GM23338 (cell line): ENCODE results near the gene UMODL1. TPM values are rescaled to one million over a fixed set of nuclear protein-coding genes. Genes with fewer than 3 reads are reported as not detected.

Source experiments
- ATAC-seq: fragments of 200-7000 bp; cut with Tn5 transposase; 3 replicates; pipeline ENCODE4 v1.9.1; 2020
- DNase-seq: peaks from one replicate; pipeline ENCODE4 v3.0.0-alpha.2; 2015; ENCODE audit warnings: low spot score
- H2AFZ ChIP-seq: fragments of 200-600 bp; sonication (generic); 2 replicates; pipeline ENCODE4 v1.8.0; 2016; ENCODE audit warnings: antibody characterized with exemption, mild to moderate bottlenecking, moderate library complexity
- H3F3A ChIP-seq: fragments of 200-600 bp; sonication (generic); replicated peaks from 2 replicates; pipeline ENCODE4 v1.8.0; 2017; ENCODE audit warnings: antibody characterized with exemption, mixed run types, low read depth
- H3K27ac ChIP-seq: fragments of 200-600 bp; sonication (generic); 2 replicates; pipeline ENCODE4 v1.6.1; 2016; ENCODE audit warnings: low read depth
- H3K27me3 ChIP-seq: fragments of 200-600 bp; sonication (generic); 2 replicates; pipeline ENCODE4 v1.8.0; 2016; ENCODE audit warnings: mild to moderate bottlenecking, mixed run types, moderate library complexity; ENCODE audit not compliant: insufficient read depth
- H3K36me3 ChIP-seq: fragments of 200-600 bp; sonication (generic); 2 replicates; pipeline ENCODE4 v1.8.0; 2016; ENCODE audit warnings: mild to moderate bottlenecking; ENCODE audit not compliant: insufficient read depth
- H3K4me1 ChIP-seq: fragments of 200-600 bp; sonication (generic); 2 replicates; pipeline ENCODE4 v1.8.0; 2016; ENCODE audit warnings: mild to moderate bottlenecking, moderate library complexity; ENCODE audit not compliant: insufficient read depth
- H3K4me2 ChIP-seq: fragments of 200-600 bp; sonication (generic); 2 replicates; pipeline ENCODE4 v1.7.1; 2017; ENCODE audit warnings: mixed run types
- H3K4me3 ChIP-seq: fragments of 200-600 bp; sonication (generic); 2 replicates; pipeline ENCODE4 v1.6.1; 2016; ENCODE audit warnings: mixed run types
- H3K79me2 ChIP-seq: fragments of 200-600 bp; sonication (generic); replicated peaks from 2 replicates; pipeline ENCODE4 v1.8.0; 2017; ENCODE audit warnings: mild to moderate bottlenecking; ENCODE audit not compliant: insufficient read depth
- H3K9me2 ChIP-seq: fragments of 200-600 bp; sonication (generic); 2 replicates; pipeline ENCODE4 v1.8.0; 2017; ENCODE audit not compliant: insufficient read depth
- H4K20me1 ChIP-seq: fragments of 200-600 bp; sonication (generic); replicated peaks from 2 replicates; pipeline ENCODE4 v1.8.0; 2017; ENCODE audit warnings: mild to moderate bottlenecking; ENCODE audit not compliant: insufficient read depth
- H3K27ac Mint-ChIP-seq: 2 replicates; pipeline ENCODE4 v1.8.0; 2020; ENCODE audit warnings: inconsistent platforms, mild to moderate bottlenecking, moderate library complexity, mixed read lengths
- H3K27me3 Mint-ChIP-seq: 3 replicates; pipeline ENCODE4 v1.8.0; 2022; ENCODE audit warnings: low read depth, mild to moderate bottlenecking, moderate library complexity, mixed read lengths, inconsistent platforms; ENCODE audit not compliant: insufficient read depth, poor library complexity
- H3K36me3 Mint-ChIP-seq: 3 replicates; pipeline ENCODE4 v1.8.0; 2021; ENCODE audit warnings: low read depth, mild to moderate bottlenecking, inconsistent platforms, moderate library complexity, mixed read lengths
- H3K4me1 Mint-ChIP-seq: 3 replicates; pipeline ENCODE4 v1.8.0; 2020; ENCODE audit warnings: mild to moderate bottlenecking, inconsistent platforms, mixed read lengths
- H3K4me3 Mint-ChIP-seq: 3 replicates; pipeline ENCODE4 v1.8.0; 2021; ENCODE audit warnings: moderate library complexity, mild to moderate bottlenecking, inconsistent platforms, mixed read lengths
- H3K9me3 Mint-ChIP-seq: 3 replicates; pipeline ENCODE4 v1.8.0; 2020; ENCODE audit warnings: moderate library complexity, mild to moderate bottlenecking, inconsistent platforms, mixed read lengths
- ZNF331 ChIP-seq: fragments of 250-450 bp; sonication (Bioruptor Pico); IDR thresholded peaks from 2 replicates; pipeline ENCODE4 v1.5.0; 2020; ENCODE audit warnings: low read depth, mild to moderate bottlenecking, moderate library complexity
- ZNF462 ChIP-seq: fragments of 250-450 bp; sonication (Bioruptor Pico); IDR thresholded peaks from 2 replicates; pipeline ENCODE4 v1.5.0; 2020; ENCODE audit warnings: mild to moderate bottlenecking, moderate library complexity
- polyA plus RNA-seq: library from polyadenylated mRNA; unstranded; fragments of >200 nt; fragmentation: Nextera tagmentation; extraction: Ambion mirVana; gene quantifications from 2 replicates; pipeline ENCODE4 v1.2.1, GENCODE V29; 2016
- total RNA-seq: library from RNA; depleted of rRNA; stranded (reverse); fragments of >200 nt; shearing (Covaris generic); gene quantifications from 2 replicates; pipeline ENCODE4 v1.2.3, GENCODE V29; 2014
- TF ChIP-seq, protein P1 (sequence below), 2 experiments: fragments of 200-600 bp in 1 of 2; sonication (generic) in 1 of 2; conservative IDR thresholded peaks; 2 replicates each; pipeline versions ENCODE4 v1.5.1 to v1.6.1; 2016 to 2017; ENCODE audit warnings: antibody characterized with exemption in 2 of 2, low read depth in 2 of 2, mild to moderate bottlenecking in 2 of 2, moderate library complexity in 1 of 2
- TF ChIP-seq, protein P2 (sequence below): IDR thresholded peaks from one replicate; pipeline ENCODE4 v1.6.1; 2018; ENCODE audit warnings: antibody characterized with exemption; ENCODE audit not compliant: unreplicated experiment

The UMODL1 gene
- total and polyA plus RNA-seq, 2 experiments from 2014 or later: not detected

DNA sequence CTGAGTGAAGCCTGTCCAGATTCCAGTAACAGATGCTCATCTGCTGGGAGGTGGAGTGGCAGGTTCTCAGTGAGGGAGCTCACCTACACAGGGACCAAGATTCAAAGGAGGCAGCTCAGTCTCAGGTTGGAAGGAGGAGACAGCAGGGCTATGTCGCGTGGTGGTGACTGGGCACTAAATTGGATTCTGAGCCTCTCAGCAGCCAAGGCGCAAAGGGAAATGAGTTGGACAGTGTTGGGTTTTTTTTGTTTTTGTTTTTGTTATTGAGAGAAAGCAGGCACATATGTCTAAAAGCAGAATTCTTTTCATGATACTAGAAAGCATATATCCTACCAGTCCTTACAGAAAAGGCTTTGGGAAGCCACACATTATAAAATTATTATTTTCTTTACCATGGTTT, 26.2 kb downstream of the UMODL1 start (continued):
- no peak for TF ChIP-seq ZNF462

DNA sequence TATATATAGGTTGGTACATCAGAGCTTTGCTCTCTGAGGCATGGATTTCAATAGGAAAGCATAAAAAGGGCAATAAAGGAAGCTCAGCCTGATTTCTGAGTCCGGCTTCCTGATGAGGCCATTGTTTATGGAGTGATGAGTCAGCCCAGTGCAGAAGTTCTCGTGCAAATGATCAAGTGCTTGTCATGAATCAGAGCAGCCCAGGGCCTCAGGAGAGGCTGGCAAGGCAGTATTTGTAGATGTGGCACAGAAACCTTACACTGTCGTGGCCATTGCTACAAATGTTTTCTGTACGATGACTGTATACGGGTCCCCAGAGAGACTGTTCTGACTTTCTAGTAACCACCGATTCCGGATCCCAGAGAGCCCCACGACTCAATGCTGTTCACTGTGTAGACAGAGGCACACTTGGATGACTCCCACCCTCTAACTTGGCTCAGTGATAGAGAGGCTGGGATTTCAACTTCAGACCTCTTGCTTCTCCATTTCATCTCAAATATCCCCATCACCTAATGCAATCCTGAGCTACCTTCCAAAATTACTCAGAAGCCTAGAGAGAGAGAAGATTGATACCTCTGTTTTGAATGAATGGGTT, 26.8 kb downstream of the UMODL1 start:
- Histone ChIP-seq H3F3A (no peaks in the 10 kb centered on the region), H3K27ac (no peak overlapping the region), H2AFZ (no peak overlapping the region), H3K4me3 (no peak overlapping the region), H3K4me2 (no peak overlapping the region), H3K27me3 (no peaks in the 10 kb centered on the region), H3K9me2 (no peaks in the 10 kb centered on the region), H3K4me1 (no peaks in the 10 kb centered on the region), H3K36me3 (no peaks in the 10 kb centered on the region), H3K79me2 (no peaks in the 10 kb centered on the region), H4K20me1 (no peaks in the 10 kb centered on the region)
- ATAC-seq (no peak), DNase-seq (no peak)
- Mint-ChIP-seq H3K27me3 (peaks cover 9% of the 10 kb centered on the region), H3K4me3 (no peak overlapping the region), H3K4me1 (no peaks in the 10 kb centered on the region), H3K9me3 (peaks cover 16% of the 10 kb centered on the region), H3K36me3 (peaks cover 11% of the 10 kb centered on the region; the same call in 2 of the 3 replicates), H3K27ac (no peak overlapping the region)
- TF ChIP-seq, protein P1, sequence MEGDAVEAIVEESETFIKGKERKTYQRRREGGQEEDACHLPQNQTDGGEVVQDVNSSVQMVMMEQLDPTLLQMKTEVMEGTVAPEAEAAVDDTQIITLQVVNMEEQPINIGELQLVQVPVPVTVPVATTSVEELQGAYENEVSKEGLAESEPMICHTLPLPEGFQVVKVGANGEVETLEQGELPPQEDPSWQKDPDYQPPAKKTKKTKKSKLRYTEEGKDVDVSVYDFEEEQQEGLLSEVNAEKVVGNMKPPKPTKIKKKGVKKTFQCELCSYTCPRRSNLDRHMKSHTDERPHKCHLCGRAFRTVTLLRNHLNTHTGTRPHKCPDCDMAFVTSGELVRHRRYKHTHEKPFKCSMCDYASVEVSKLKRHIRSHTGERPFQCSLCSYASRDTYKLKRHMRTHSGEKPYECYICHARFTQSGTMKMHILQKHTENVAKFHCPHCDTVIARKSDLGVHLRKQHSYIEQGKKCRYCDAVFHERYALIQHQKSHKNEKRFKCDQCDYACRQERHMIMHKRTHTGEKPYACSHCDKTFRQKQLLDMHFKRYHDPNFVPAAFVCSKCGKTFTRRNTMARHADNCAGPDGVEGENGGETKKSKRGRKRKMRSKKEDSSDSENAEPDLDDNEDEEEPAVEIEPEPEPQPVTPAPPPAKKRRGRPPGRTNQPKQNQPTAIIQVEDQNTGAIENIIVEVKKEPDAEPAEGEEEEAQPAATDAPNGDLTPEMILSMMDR (conservative IDR thresholded peaks at IDR 0.05; ENCODE audit: low read depth in 2 of 2): no peak
- TF ChIP-seq, protein P2, sequence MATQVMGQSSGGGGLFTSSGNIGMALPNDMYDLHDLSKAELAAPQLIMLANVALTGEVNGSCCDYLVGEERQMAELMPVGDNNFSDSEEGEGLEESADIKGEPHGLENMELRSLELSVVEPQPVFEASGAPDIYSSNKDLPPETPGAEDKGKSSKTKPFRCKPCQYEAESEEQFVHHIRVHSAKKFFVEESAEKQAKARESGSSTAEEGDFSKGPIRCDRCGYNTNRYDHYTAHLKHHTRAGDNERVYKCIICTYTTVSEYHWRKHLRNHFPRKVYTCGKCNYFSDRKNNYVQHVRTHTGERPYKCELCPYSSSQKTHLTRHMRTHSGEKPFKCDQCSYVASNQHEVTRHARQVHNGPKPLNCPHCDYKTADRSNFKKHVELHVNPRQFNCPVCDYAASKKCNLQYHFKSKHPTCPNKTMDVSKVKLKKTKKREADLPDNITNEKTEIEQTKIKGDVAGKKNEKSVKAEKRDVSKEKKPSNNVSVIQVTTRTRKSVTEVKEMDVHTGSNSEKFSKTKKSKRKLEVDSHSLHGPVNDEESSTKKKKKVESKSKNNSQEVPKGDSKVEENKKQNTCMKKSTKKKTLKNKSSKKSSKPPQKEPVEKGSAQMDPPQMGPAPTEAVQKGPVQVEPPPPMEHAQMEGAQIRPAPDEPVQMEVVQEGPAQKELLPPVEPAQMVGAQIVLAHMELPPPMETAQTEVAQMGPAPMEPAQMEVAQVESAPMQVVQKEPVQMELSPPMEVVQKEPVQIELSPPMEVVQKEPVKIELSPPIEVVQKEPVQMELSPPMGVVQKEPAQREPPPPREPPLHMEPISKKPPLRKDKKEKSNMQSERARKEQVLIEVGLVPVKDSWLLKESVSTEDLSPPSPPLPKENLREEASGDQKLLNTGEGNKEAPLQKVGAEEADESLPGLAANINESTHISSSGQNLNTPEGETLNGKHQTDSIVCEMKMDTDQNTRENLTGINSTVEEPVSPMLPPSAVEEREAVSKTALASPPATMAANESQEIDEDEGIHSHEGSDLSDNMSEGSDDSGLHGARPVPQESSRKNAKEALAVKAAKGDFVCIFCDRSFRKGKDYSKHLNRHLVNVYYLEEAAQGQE: no peak
- TF ChIP-seq ZNF331 (CRISPR knock-in tag): no peak
